HG02798 (cell line): Measurements from ENCODE around the gene NFX1.

ENCODE experiments used
- ATAC-seq: cut with Tn5 transposase; IDR thresholded peaks from one replicate; pipeline ENCODE4 v1.9.1; 2021; ENCODE audit warnings: mild to moderate bottlenecking; ENCODE audit not compliant: unreplicated experiment, poor library complexity

NFX1 gene

DNA sequence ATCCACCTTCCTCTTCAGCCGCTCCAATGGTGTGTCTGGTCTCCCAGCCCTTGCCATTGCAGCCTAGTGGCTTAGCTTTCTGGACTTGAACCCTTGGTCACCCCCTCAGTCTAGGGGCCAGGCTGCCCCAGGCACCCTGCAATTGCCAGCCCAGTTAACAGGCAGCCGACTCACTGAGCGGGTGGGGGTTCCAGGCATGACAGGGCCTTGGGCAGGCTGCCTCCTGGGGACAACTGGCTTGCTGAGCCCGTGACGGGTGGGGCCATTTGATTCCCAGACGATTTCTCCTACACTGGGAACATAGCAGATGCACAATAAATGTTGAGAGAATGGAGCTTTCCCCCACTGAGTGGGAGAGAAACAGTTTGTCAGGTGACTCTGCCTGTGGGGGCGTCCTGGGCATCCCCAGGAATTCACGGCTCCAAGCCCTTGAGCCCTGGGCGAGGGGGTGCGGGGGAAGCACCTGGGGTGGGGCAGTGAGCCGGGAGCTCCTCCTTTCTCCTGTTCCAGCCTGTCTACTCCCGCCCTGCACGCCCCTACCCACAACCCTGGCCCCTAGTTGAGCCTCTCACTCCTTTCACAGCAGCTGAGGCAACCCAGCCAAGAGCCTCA, 124.7 kb downstream of the NFX1 start:
- ATAC-seq: no peak

- peak; percentile 75 for ATAC-seq
Measured at GRCh38 chr9:33415501-33416038, 125.3 kb downstream of the NFX1 start.

GRCh38 chr9:33416996-33417395, 126.7 kb downstream of the NFX1 start:
- no peak for ATAC-seq

- no peak for ATAC-seq
Measured at GRCh38 chr9:33418090-33418489, 127.8 kb downstream of the NFX1 start.

DNA sequence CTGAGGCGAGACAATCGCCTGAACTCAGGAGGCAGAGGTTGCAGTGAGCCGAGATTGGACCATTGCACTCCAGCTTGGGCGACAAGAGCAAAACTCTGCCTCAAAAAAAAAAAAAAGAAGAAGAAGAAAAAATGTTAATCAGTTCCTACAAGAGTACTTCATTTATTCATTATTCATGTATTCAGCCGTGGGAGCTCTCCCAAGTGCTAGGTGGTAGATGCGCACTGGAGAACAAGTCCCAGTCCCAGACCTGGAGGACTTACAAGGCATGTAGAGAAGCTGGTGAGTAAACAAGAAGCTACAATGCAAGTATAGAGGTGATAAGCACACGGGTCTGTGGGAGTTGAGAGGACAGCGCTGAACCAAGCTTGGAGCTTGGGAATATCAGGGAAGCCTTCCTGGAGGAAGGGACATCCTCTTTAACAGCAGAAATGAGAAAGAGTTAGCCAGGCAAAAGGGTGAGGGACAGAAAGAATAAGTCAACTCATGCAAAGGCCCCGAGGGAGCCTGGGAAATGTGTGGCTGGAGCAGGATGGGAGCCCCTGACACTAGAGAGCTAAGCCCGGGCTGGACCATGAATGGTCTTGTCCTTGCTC, 129.5 kb downstream of the NFX1 start:
- no peak for ATAC-seq
